HCT116 (cell line): ENCODE measurements around the gene HMGA1. TPM values are rescaled to one million over a fixed set of nuclear protein-coding genes. Genes with fewer than 3 reads are reported as not detected.
A peak's percentile ranks its signal among the peaks of the same experiment; 100 is the strongest.

Experiments
- ATAC-seq: fragments of 200-7000 bp; cut with Tn5 transposase; 2 replicates; pipeline ENCODE4 v1.9.1; 2020; ENCODE audit warnings: mild to moderate bottlenecking, moderate library complexity
- BruUV-seq: library from RNA; stranded (reverse); fragments of 400-500 nt; replicated peaks from 2 replicates; lab custom pipeline; 2021; lab: Mats Ljungman, UMichigan
- CTCF ChIA-PET: fragments of 300-600 bp; sonication (Branson Sonifier 250); formaldehyde crosslinking; loops from one replicate; lab custom pipeline; 2021; ENCODE audit warnings: antibody characterized with exemption; lab: Charles Lee
- POLR2A ChIA-PET: fragments of 300-600, 350-600 bp; sonication (Branson Sonifier 250); formaldehyde crosslinking; loops from one replicate; lab custom pipeline; 2021; ENCODE audit warnings: antibody characterized with exemption; lab: Charles Lee
- RAD21 ChIA-PET, 2 experiments: fragments of 300-600 bp; sonication (Branson Sonifier 250); formaldehyde crosslinking; loops; one replicate each; lab custom pipeline; 2023; ENCODE audit warnings: low total read pairs in 2 of 2; ENCODE audit not compliant: uncharacterized antibody in 2 of 2, unreplicated experiment in 2 of 2, low non-redundant PET in 1 of 2; lab: Charles Lee
- DNase-seq: peaks from one replicate; pipeline ENCODE4 v3.0.0-alpha.2; 2010; ENCODE audit warnings: low read depth, low spot score
- H2AFZ ChIP-seq: fragments of 200-600 bp; shearing (Covaris generic), sonication (generic); 2 replicates; pipeline ENCODE4 v1.6.1; 2017; ENCODE audit warnings: low read depth, mixed run types, mixed read lengths, antibody characterized with exemption, low read length; ENCODE audit not compliant: poor library complexity, severe bottlenecking
- H3K27ac ChIP-seq: 2 replicates; pipeline ENCODE4 v1.5.1; 2012; ENCODE audit warnings: low read depth, low read length
- H3K27me3 ChIP-seq: fragments of 200-600 bp; sonication (generic); 2 replicates; pipeline ENCODE4 v1.6.1; 2016; ENCODE audit warnings: mixed run types, low read length, mixed read lengths; ENCODE audit not compliant: insufficient read depth
- H3K36me3 ChIP-seq, 2 experiments: fragments of 200-500 bp in 1 of 2; fragments of 200-600 bp in 1 of 2; sonication (Bioruptor generic) in 1 of 2; sonication (generic) in 1 of 2; 2 replicates each; pipeline versions ENCODE4 v1.5.1 to v1.6.1; 2014 to 2016; ENCODE audit warnings: low read length in 2 of 2, inconsistent platforms in 1 of 2, mixed read lengths in 1 of 2, mixed run types in 1 of 2; ENCODE audit not compliant: insufficient read depth in 2 of 2, control insufficient read depth in 1 of 2
- H3K4me1 ChIP-seq, 2 experiments: fragments of 200-600 bp in 1 of 2; sonication (generic) in 1 of 2; 2 replicates each; pipeline versions ENCODE4 v1.5.1 to v1.6.1; 2012 to 2017; ENCODE audit warnings: low read length in 2 of 2, inconsistent platforms in 1 of 2, mild to moderate bottlenecking in 1 of 2, mixed read lengths in 1 of 2, mixed run types in 1 of 2, moderate library complexity in 1 of 2; ENCODE audit not compliant: insufficient read depth in 2 of 2, control insufficient read depth in 1 of 2
- H3K4me2 ChIP-seq: fragments of 200-600 bp; sonication (generic); 2 replicates; pipeline ENCODE4 v1.6.1; 2017; ENCODE audit warnings: mixed run types, low read length, mixed read lengths
- H3K4me3 ChIP-seq, 2 experiments: fragments of 200-600 bp in 1 of 2; sonication (generic) in 1 of 2; replicated peaks in 1 of 2; 2 replicates each; pipeline ENCODE4 v1.5.1; 2011 to 2016; ENCODE audit warnings: low read length in 2 of 2, control low read depth in 1 of 2, low read depth in 1 of 2, mild to moderate bottlenecking in 1 of 2, mixed read lengths in 1 of 2, mixed run types in 1 of 2
- H3K79me2 ChIP-seq: fragments of 200-600 bp; sonication (generic); 2 replicates; pipeline ENCODE4 v1.6.1; 2017; ENCODE audit warnings: mild to moderate bottlenecking, mixed run types, low read length, moderate library complexity, mixed read lengths; ENCODE audit not compliant: insufficient read depth
- H3K9ac ChIP-seq: fragments of 200-600 bp; sonication (generic); 2 replicates; pipeline ENCODE4 v1.6.1; 2016; ENCODE audit warnings: low read length, mixed read lengths
- H3K9me2 ChIP-seq: fragments of 200-600 bp; sonication (generic), shearing (Covaris generic); 2 replicates; pipeline ENCODE4 v1.6.1; 2017; ENCODE audit warnings: mixed run types, mild to moderate bottlenecking, moderate library complexity; ENCODE audit not compliant: insufficient read depth
- H3K9me3 ChIP-seq, 2 experiments: fragments of 200-500 bp in 1 of 2; fragments of 200-600 bp in 1 of 2; sonication (Bioruptor generic) in 1 of 2; sonication (generic) in 1 of 2; 2 replicates each; pipeline ENCODE4 v1.6.1; 2014 to 2017; ENCODE audit warnings: low read length in 2 of 2, mixed read lengths in 2 of 2, inconsistent platforms in 1 of 2, low read depth in 1 of 2, mild to moderate bottlenecking in 1 of 2, mixed run types in 1 of 2, moderate library complexity in 1 of 2; ENCODE audit not compliant: control insufficient read depth in 1 of 2, insufficient read depth in 1 of 2
- H4K20me1 ChIP-seq: fragments of 200-600 bp; sonication (generic), shearing (Covaris generic); 2 replicates; pipeline ENCODE4 v1.6.1; 2017; ENCODE audit warnings: mixed run types, mild to moderate bottlenecking, moderate library complexity; ENCODE audit not compliant: insufficient read depth
- EZH2phosphoT487 ChIP-seq: fragments of 200-600 bp; IDR thresholded peaks from 2 replicates; pipeline ENCODE4 v1.6.1; 2018; ENCODE audit warnings: antibody characterized with exemption, borderline replicate concordance
- JUND ChIP-seq: IDR thresholded peaks from 2 replicates; pipeline ENCODE4 v1.6.1; 2012
- POLR2AphosphoS5 ChIP-seq: IDR thresholded peaks from 2 replicates; pipeline ENCODE4 v1.6.1; 2011; ENCODE audit warnings: mild to moderate bottlenecking, low read depth, low read length, moderate library complexity
- SIN3A ChIP-seq: IDR thresholded peaks from 2 replicates; pipeline ENCODE4 v1.6.1; 2012; ENCODE audit warnings: low read depth
- SRF ChIP-seq: IDR thresholded peaks from 2 replicates; pipeline ENCODE4 v1.6.1; 2012; ENCODE audit warnings: low read depth
- TCF7L2 ChIP-seq: IDR thresholded peaks from 2 replicates; pipeline ENCODE4 v1.7.0; 2011; ENCODE audit warnings: borderline replicate concordance, inconsistent platforms; ENCODE audit not compliant: insufficient read depth, insufficient read length; ENCODE audit errors: extremely low read depth
- YY1 ChIP-seq: IDR thresholded peaks from 2 replicates; pipeline ENCODE4 v1.6.1; 2011; ENCODE audit warnings: low read length, low read depth, moderate library complexity, mild to moderate bottlenecking; ENCODE audit not compliant: insufficient replicate concordance; ENCODE audit errors: extremely low read depth
- intact Hi-C: fragments of 100-400 bp; cut with micrococcal nuclease; formaldehyde crosslinking; loops from 2 replicates; pipeline ENCODE4 v1.10.0; 2022
- total RNA-seq: library from RNA; stranded (reverse); gene quantifications from one replicate; pipeline ENCODE4 v1.2.1, GENCODE V29; 2021; ENCODE audit not compliant: unreplicated experiment
- TF ChIP-seq, protein P1 (sequence below), 3 experiments: fragments of 200-600 bp in 1 of 3; sonication (generic) in 1 of 3; IDR thresholded peaks in 2 of 3; conservative IDR thresholded peaks in 1 of 3; 2 replicates each; pipeline ENCODE4 v1.5.1; 2012 to 2017; ENCODE audit warnings: low read depth in 2 of 3, low read length in 2 of 3, antibody characterized with exemption in 1 of 3, borderline replicate concordance in 1 of 3, control low read depth in 1 of 3, mild to moderate bottlenecking in 1 of 3, mixed read lengths in 1 of 3, mixed run types in 1 of 3, moderate library complexity in 1 of 3; ENCODE audit not compliant: insufficient read depth in 1 of 3

HMGA1 gene
- total RNA-seq, 1 experiment from 2014 or later: 2,459 TPM

DNA sequence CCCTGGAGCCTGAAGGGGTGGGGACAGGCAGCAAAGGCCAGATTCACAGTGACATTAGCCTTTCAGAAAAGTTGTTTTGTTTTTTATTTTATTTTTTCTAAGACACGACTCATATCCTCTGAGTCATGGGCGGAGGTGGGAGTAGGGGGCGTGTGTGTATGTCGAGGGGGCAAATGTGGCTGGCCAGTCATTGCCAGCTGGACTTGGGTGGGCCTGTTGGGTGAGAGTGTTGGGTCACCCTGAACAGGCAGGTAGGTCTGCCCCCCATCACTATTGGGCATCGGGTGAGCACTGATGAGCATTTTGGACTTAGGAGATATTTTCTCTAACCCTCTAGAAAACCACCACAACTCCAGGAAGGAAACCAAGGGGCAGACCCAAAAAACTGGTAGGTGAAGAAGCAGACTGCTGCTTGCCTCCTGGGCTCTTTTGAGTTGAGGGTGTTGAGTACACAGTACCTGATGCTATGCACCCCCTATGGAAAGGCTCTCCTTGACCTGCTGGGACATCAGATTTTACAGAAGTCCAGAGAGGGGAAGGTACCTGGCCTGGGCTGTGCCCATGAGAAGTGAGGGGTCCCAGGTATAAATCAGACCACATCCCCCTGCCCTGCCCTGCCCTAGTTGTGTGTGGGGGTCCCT is 6.6 kb downstream of the HMGA1 start:
- peaks cover 78 to 98% of the 10 kb centered on the region in 2 experiments for H3K4me1 ChIP-seq
- H3K9me3 ChIP-seq: no peaks in the 10 kb centered on the region
- ChIA-PET POLR2A (interaction anchor here (0.7 to 3.8 kb wide), 13 partner anchors 10 to 183 kb away, joined by 3 to 27 read pairs (median 8); partner anchors contain the start of gene RPS10), CTCF (interaction anchor here (1.2 to 1.8 kb wide), 5 partner anchors 15 to 171 kb away, joined by 4 to 11 read pairs (median 5); no protein-coding TSS in a partner anchor), RAD21 (interaction anchor here (0.7 to 1.7 kb wide), 4 partner anchors 20 to 183 kb away, joined by 3 to 6 read pairs (median 3); partner anchors contain the start of gene RPS10 (in 1 of the 2))
- intact Hi-C loops: no loop called here
- peaks cover 61% of the 10 kb centered on the region for H3K79me2 ChIP-seq
- peak overlapping the region; percentile 93 for H3K9ac ChIP-seq
- peaks cover 13 to 51% of the 10 kb centered on the region in 2 experiments; a peak in 2 of 4 replicates for H3K36me3 ChIP-seq
- peak overlapping the region; percentile 9 to 69 for H3K4me3 ChIP-seq
- no TSS peak for BruUV-seq
- H2AFZ ChIP-seq: no peak overlapping the region
- peaks cover 20% of the 10 kb centered on the region; the same call in 1 of the 2 replicates for H4K20me1 ChIP-seq
- no peaks in the 10 kb centered on the region for H3K27me3 ChIP-seq
- TF ChIP-seq POLR2AphosphoS5: peak; percentile 2; the same call in 1 of the 2 replicates
- no peak for TF ChIP-seq YY1
- ATAC-seq (no peak), DNase-seq (no peak)
- no peaks in the 10 kb centered on the region for H3K9me2 ChIP-seq
- H3K27ac ChIP-seq: peak overlapping the region; percentile 95
- peak overlapping the region; percentile 87 for H3K4me2 ChIP-seq

DNA sequence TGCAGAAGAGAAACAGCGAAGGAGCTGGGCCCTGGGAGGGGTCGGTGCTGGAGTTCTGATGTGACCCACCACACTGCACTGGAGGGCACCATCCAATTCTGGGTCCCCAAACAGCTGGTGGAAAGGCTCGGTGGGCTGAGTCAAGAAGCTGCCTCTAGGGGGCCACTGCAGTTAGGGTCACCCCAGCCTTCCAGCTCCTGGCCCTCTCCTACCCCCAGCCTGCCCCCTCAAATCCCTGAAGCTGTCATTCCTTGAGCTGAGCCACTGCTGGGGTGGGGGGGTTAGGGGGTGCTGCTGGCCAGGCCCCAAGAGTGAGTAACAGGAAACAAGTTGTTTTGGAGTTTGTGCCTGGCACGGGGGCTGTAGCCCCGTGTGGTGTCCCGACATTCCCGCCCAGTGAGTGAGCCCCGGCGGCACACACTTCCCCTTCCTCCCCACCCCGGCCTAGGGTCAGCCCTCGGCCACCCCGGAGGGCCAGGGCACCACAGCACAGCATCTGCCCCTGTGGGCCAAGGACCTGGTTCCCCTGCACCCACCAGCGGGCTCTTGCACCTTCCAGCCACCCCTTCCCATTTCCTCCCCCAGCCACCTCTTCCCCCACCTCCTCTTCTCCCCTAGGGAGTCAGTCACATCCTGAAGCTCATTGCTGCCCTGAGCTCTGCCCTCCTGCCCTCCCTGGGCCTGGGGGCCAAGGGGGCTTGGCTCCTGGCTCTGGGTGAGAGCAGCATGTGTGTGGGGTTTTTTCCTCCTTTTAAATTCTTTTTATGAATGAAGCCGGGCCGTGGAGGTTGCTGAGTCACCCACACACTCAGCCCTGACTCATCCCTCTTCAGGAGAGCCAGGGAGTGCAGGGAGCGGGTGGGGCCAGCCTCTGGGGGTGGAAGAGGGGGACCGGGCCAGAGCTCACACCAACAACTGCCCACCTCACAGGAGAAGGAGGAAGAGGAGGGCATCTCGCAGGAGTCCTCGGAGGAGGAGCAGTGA is 7.5 kb downstream of the HMGA1 start:
- Histone ChIP-seq H3K4me2 (peak overlapping the region; percentile 87), H3K9me2 (no peaks in the 10 kb centered on the region), H3K4me3 (peak overlapping the region; percentile 16 to 69), H3K9me3 (no peaks in the 10 kb centered on the region), H3K4me1 (peaks cover 73 to 96% of the 10 kb centered on the region in 2 experiments), H2AFZ (no peak overlapping the region), H3K36me3 (peaks cover 13 to 43% of the 10 kb centered on the region in 2 experiments; a peak in 2 of 4 replicates), H3K9ac (peak overlapping the region; percentile 93), H4K20me1 (peaks cover 19% of the 10 kb centered on the region; the same call in 1 of the 2 replicates), H3K27ac (peak overlapping the region; percentile 95), H3K27me3 (no peaks in the 10 kb centered on the region), H3K79me2 (peaks cover 52% of the 10 kb centered on the region)
- DNase-seq (peak; percentile 92), ATAC-seq (peak; percentile 46)
- intact Hi-C loops: no loop called here
- POLR2A ChIA-PET: interaction anchor here (0.5 to 3.8 kb wide), 19 partner anchors 8 to 1099 kb away, joined by 3 to 27 read pairs (median 4); partner anchors contain the start of gene HMGA1
- RAD21 ChIA-PET: interaction anchor here (0.7 to 1.7 kb wide), 6 partner anchors 16 to 182 kb away, joined by 3 to 6 read pairs (median 3); partner anchors contain the start of gene RPS10 (in 1 of the 2)
- BruUV-seq: no TSS peak
- CTCF ChIA-PET: interaction anchor here (0.9 to 1.8 kb wide), 7 partner anchors 16 to 216 kb away, joined by 3 to 11 read pairs (median 5); no protein-coding TSS in a partner anchor
- TF ChIP-seq, protein P1, sequence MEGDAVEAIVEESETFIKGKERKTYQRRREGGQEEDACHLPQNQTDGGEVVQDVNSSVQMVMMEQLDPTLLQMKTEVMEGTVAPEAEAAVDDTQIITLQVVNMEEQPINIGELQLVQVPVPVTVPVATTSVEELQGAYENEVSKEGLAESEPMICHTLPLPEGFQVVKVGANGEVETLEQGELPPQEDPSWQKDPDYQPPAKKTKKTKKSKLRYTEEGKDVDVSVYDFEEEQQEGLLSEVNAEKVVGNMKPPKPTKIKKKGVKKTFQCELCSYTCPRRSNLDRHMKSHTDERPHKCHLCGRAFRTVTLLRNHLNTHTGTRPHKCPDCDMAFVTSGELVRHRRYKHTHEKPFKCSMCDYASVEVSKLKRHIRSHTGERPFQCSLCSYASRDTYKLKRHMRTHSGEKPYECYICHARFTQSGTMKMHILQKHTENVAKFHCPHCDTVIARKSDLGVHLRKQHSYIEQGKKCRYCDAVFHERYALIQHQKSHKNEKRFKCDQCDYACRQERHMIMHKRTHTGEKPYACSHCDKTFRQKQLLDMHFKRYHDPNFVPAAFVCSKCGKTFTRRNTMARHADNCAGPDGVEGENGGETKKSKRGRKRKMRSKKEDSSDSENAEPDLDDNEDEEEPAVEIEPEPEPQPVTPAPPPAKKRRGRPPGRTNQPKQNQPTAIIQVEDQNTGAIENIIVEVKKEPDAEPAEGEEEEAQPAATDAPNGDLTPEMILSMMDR (IDR thresholded peaks at IDR 0.05 in 2 of 3, conservative IDR thresholded peaks at IDR 0.05 in 1 of 3; ENCODE audit: borderline replicate concordance in 1 of 3, insufficient read depth in 1 of 3, low read depth in 2 of 3, low read length in 2 of 3): peak in 2 of 3 experiments; percentile 45 to 47; a peak in 4 of 6 replicates
- TF ChIP-seq EZH2phosphoT487 (no peak), TCF7L2 (peak; percentile 69), YY1 (peak; percentile 62), SRF (no peak), SIN3A (no peak), POLR2AphosphoS5 (peak; percentile 81), JUND (no peak)
